ENCODE measurements around the gene LIPA.

Gene LIPA

DNA sequence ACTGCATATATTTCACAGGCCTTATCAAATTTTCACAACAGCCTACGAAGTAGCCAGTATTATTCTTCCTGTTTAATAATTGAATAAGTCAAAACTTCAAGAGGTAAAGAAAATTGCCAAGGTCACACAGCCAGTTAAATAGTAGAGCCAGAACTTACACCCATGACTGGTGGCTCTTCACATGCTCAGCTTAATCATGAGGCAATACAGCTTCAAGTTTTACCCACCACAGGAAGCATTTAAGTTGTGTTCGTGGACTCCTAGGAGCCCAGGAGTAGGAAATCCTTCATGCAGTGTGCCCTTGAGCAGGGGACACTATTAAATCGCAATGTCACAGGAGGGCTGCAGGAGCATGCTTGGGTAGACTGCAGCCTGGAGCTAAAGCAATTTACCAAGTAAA is 11.1 kb downstream of the LIPA start:
- no peak for DNase-seq (ENCODE audit: low read depth in 2 of 2)

GRCh38 chr10:89238956-89239644 is 12.5 kb downstream of the LIPA start:
- no peak for DNase-seq (ENCODE audit: low read depth in 2 of 2)

DNA sequence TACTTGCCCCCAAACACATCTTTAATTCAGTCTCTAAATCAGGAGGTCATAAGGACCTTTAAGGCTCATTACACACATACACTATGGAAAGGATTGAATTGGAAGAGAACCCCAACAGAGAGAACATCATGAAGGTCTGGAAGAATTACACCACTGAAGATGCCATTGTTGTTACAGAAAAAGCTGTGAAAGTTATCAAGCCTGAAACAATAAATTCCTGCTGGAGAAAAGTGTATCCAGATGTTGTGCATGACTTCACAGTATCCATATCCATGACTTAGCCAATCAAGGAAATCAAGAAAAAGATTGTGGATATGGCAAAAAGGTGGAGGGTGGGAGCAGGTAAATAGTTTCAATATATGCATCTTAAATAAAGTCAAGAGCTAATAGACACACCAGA is 13.7 kb downstream of the LIPA start:
- DNase-seq (ENCODE audit: low read depth in 2 of 2): no peak

GRCh38 chr10:89236226-89236797 is 15.3 kb downstream of the LIPA start:
- DNase-seq (ENCODE audit: low read depth in 2 of 2): no peak

GRCh38 chr10:89235073-89235798 is 16.3 kb downstream of the LIPA start:
- DNase-seq (ENCODE audit: low read depth in 2 of 2): no peak

DNA sequence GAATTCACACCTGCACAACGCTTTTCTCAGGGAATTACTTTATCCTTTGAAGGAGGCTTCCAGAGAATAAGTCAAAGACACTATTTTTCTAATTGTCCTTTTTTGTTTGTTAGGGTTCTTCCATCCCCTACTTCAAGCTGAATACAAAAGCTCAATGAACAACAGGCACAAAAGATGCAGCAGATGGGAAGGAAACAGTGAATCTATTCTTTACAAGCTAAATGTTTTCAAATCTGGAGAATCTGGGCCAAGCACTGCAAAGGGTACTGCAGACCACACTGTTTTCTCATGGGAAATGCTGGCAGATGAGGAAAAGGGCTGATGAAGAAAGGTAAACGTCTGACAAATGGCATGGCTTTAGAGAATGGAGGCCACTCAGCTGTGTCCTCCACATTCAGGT is 18.5 kb downstream of the LIPA start:
- DNase-seq (ENCODE audit: low read depth in 2 of 2): no peak

DNA sequence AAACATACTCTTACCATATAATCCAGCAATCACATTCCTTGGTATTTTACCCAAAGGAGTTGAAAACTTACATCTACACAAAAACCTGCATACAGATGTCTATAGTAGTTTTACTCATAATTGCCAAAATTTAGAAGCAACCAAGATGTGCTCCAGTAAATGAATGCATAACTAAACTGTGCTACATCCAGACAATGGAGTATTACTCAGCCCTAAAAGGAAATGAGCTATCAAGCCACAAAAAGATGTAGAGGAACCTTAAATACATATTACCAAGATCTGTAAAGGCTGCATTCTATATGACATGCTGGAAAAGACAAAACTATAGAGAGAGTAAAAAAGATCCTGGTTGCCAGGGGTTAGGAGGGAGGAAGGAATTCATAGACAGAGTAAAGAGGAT is 22.6 kb downstream of the LIPA start:
- DNase-seq (ENCODE audit: low read depth in 2 of 2): no peak

GRCh38 chr10:89228146-89228545 is 23.4 kb downstream of the LIPA start:
- no peak for DNase-seq (ENCODE audit: low read depth in 2 of 2)

- no peak for DNase-seq (ENCODE audit: low read depth in 2 of 2)
Measured at GRCh38 chr10:89226891-89227290, 24.7 kb downstream of the LIPA start.

GRCh38 chr10:89224739-89225443 is 26.7 kb downstream of the LIPA start:
- DNase-seq (ENCODE audit: low read depth in 2 of 2): no peak

DNA sequence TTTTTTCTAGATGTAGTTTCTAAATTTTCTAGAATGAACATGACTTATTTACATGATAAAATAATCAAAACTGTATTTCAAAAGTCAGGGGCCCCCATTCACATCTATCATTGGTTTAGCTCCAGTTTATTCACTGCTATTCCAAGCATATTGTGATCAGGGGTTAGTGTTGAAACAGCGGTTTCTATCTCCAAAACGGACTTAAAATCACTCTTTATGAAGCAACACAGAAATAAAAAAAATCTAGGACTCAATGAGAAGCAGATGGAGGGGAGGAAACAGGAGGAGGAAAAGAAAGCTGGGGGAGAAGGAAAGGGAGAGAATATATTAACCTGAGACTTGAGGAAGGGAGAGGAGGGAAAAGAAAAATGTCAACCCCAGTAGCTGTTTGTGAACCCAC is 29.7 kb downstream of the LIPA start:
- no peak for DNase-seq (ENCODE audit: low read depth in 2 of 2)

DNA sequence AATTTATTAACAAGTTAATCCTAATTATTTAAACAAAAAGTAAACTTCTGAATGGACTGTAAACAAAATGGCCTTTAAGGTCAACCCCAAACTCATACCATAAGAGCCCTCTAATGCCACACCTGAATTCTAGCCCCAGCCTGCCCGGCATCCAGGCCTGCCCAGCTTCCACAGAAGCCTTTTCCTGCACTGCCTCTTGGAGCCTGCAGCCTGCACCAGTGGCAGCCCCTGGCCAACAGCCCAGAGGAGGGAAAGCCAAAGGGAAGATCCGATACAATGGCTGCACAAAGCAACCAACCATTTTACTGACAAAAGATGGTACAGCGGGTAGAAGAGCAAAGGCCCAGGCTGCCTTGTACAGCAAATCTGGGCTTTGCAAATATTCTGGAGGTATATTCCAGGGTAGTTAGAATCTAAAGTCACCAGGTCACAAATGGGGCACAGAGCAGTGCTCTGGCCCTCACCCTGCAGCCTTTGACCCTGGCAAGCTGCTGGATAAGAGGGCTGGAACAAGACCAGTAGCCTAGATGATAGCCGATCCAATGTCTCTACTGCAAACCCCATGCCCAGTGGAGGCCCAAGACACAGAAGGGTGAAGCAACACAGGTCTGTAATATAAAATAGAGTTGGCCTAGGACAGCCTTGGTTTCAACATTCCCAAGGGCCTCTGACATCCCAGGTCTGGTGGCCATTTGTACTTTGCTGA is 31.9 kb downstream of the LIPA start:
- no peak for DNase-seq (ENCODE audit: low read depth in 2 of 2)

GRCh38 chr10:89217057-89217990 is 34.3 kb downstream of the LIPA start:
- peak; percentile 48 to 63 for DNase-seq (ENCODE audit: low read depth in 2 of 2)

DNA sequence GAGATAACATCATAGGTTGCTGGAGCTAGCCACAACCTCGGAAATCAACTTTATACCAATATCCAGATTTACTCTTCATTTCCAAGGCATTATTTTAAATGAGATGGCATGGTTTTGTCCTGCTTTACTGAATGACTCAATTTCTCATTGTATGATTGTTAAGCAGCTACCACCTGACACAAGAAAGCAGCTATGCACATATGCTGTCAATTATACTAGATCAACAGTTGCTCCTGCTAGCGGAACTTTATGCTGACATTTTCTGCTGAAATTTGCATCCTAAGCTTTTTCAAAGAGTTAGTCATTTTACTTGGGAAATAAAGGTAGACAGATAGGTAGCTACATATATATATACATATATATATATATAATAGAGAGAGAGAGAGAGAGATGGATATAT is 35.5 kb downstream of the LIPA start:
- DNase-seq (ENCODE audit: low read depth in 2 of 2): no peak

GRCh38 chr10:89215511-89215910 is 36.1 kb downstream of the LIPA start:
- no peak for DNase-seq (ENCODE audit: low read depth in 2 of 2)

DNA sequence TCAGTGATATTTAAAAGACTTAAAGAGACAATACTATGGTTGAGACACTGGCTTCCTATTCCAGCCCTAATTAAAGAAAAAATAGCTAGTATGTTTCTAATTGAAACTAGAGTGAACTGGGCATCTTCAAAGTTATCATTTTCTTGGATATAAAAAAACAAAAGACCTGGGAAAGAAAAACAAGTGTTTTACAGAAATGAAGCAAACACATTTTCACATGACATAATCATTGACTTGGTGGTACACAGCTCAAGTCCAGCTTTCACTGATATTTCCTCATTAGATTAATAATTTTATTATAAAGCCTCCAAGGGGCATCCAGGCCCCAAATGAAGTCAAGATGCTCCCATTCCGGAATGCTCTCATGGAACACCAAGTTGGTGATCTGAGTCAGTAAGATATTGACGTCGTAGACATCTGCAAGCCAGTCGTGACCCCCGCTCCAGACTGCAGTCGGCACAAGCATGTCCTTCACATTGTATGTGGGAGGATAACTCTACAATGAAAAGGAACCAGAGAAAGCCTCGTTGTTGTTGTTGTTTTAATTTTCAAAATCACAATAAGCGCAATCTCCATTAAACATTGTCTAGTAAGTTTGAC is 36.9 kb downstream of the LIPA start:
- DNase-seq (ENCODE audit: low read depth in 2 of 2): no peak

DNA sequence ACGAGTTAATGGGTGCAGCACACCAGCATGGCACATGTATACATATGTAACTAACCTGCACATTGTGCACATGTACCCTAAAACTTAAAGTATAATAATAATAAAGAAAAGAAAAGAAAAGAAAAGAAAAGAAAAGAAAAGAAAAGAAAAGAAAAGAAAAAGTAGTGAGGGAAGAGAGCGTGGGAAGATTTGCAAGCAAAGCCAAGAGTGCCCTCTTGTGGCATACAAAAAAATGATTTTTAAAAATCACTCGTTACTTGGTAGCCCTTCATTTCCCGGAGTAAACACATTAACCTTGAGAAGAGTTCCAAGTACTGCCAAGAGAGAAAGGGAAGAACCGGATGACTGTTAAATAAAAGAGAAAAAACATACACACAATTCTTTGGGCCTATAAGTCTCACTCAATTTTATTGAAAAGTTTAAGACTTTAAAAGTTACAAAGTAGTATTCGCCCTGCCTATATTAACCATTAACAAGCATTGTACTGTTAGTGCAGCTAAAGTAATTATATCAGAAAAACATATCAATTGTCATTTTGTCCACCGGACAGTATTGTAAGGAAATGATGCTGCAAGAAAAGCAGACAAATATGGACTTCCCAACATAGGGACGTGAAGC is 38.3 kb downstream of the LIPA start:
- DNase-seq (ENCODE audit: low read depth in 2 of 2): no peak

DNA sequence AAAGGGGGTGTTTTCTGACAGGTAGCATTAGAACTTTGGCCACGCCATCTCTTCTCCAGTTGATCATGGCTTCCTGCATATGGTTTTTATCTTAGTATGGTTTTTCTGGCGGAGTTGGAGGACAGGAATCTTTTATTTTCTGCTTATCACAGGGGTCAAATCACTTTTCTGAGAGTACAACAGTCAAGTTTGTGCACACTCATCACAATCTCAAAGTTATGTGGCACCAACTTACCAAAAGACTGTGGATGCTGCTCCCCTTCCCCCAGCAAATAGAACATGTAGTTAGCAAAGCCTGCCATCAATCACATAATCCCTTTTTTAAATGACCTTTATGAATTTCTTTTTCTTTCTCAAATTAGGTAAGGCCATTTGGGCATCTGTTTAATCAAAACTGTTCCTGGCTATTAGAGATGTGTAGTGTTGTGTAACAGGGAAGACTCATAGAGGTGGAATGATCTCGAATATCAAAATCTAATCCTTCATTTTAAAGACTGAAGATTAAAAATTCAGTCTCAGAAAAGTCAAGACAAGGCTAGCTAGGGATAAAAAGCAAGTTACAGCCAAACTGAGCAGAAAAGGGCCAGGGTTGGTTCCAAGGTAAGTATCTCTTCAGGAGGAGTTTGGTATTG is 40.7 kb downstream of the LIPA start:
- DNase-seq (ENCODE audit: low read depth in 2 of 2): no peak

GRCh38 chr10:89209718-89210117 is 41.9 kb downstream of the LIPA start:
- DNase-seq (ENCODE audit: low read depth in 2 of 2): no peak

Measured in stimulated activated CD4-positive, alpha-beta T cell treated with anti-CD3 and anti-CD28 coated beads, Interleukin-1b, Interleukin-23, amount 100 ng/mL, for 4 hours (primary cell).